WTC11 (cell line): ENCODE data around the gene C12orf56. TPM values are rescaled to one million over a fixed set of nuclear protein-coding genes. Genes with fewer than 3 reads are reported as not detected.

Experiments used
- ATAC-seq: fragments of 200-7000 bp; cut with Tn5 transposase; 2 replicates; pipeline ENCODE4 v1.10.0; 2021; ENCODE audit warnings: mild to moderate bottlenecking, moderate library complexity
- CTCF ChIA-PET: fragments of 300-600 bp; sonication (Branson Sonifier 250); formaldehyde crosslinking; loops from one replicate; lab custom pipeline; 2021; ENCODE audit warnings: antibody characterized with exemption; lab: Charles Lee
- POLR2A ChIA-PET: fragments of 350-600 bp; sonication (Branson Sonifier 250); formaldehyde crosslinking; loops from one replicate; lab custom pipeline; 2021; ENCODE audit warnings: antibody characterized with exemption; lab: Charles Lee
- DNase-seq: peaks from one replicate; pipeline ENCODE4 v3.0.0; 2021; ENCODE audit warnings: low spot score
- H3K27ac Mint-ChIP-seq: 2 replicates; pipeline ENCODE4 v1.8.0; 2021; ENCODE audit warnings: mixed read lengths
- H3K27me3 Mint-ChIP-seq: 2 replicates; pipeline ENCODE4 v1.8.0; 2021; ENCODE audit warnings: low read depth, mild to moderate bottlenecking, moderate library complexity, mixed read lengths
- H3K36me3 Mint-ChIP-seq: 2 replicates; pipeline ENCODE4 v1.8.0; 2021; ENCODE audit warnings: mixed read lengths
- H3K4me1 Mint-ChIP-seq: 2 replicates; pipeline ENCODE4 v1.8.0; 2022; ENCODE audit warnings: mixed read lengths
- H3K4me3 Mint-ChIP-seq: 2 replicates; pipeline ENCODE4 v1.8.0; 2021; ENCODE audit warnings: mild to moderate bottlenecking, moderate library complexity, mixed read lengths
- H3K9me3 Mint-ChIP-seq: 2 replicates; pipeline ENCODE4 v1.8.0; 2021; ENCODE audit warnings: mixed read lengths
- ATF1 ChIP-seq: sonication (generic); formaldehyde crosslinking; IDR thresholded peaks from 2 replicates; pipeline ENCODE4 v1.8.1; 2023; ENCODE audit warnings: mild to moderate bottlenecking, moderate library complexity, missing genetic modification reagents
- ATF6 ChIP-seq: sonication (generic); formaldehyde crosslinking; IDR thresholded peaks from 2 replicates; pipeline ENCODE4 v1.8.1; 2023; ENCODE audit warnings: mild to moderate bottlenecking, missing genetic modification reagents
- CREM ChIP-seq: sonication (generic); formaldehyde crosslinking; IDR thresholded peaks from 2 replicates; pipeline ENCODE4 v1.8.1; 2022; ENCODE audit warnings: mild to moderate bottlenecking, missing genetic modification reagents, moderate library complexity
- FOXK1 ChIP-seq: sonication (generic); formaldehyde crosslinking; IDR thresholded peaks from 2 replicates; pipeline ENCODE4 v1.8.0; 2022; ENCODE audit warnings: mild to moderate bottlenecking, moderate library complexity, missing genetic modification reagents
- IRF2 ChIP-seq: sonication (generic); formaldehyde crosslinking; IDR thresholded peaks from 2 replicates; pipeline ENCODE4 v1.8.0; 2022; ENCODE audit warnings: low read depth, missing genetic modification reagents, borderline replicate concordance
- JAZF1 ChIP-seq: fragments of 250-450 bp; sonication (Bioruptor Pico); IDR thresholded peaks from 2 replicates; pipeline ENCODE4 v1.9.0; 2021; ENCODE audit warnings: moderate library complexity, mild to moderate bottlenecking, inconsistent platforms
- MAX ChIP-seq: sonication (generic); formaldehyde crosslinking; IDR thresholded peaks from 2 replicates; pipeline ENCODE4 v1.8.0; 2022; ENCODE audit warnings: mild to moderate bottlenecking, missing genetic modification reagents
- MXD4 ChIP-seq: fragments of 250-450 bp; sonication (Bioruptor Pico); IDR thresholded peaks from 2 replicates; pipeline ENCODE4 v1.8.0; 2021; ENCODE audit warnings: mild to moderate bottlenecking, moderate library complexity, borderline replicate concordance
- MYBL2 ChIP-seq: sonication (generic); formaldehyde crosslinking; IDR thresholded peaks from 2 replicates; pipeline ENCODE4 v1.8.1; 2023; ENCODE audit warnings: mild to moderate bottlenecking, moderate library complexity, missing genetic modification reagents
- NFE2L1 ChIP-seq: sonication (generic); formaldehyde crosslinking; IDR thresholded peaks from 2 replicates; pipeline ENCODE4 v1.8.1; 2023; ENCODE audit warnings: missing genetic modification reagents
- PRRX2 ChIP-seq: fragments of 250-450 bp; sonication (Bioruptor Pico); IDR thresholded peaks from 2 replicates; pipeline ENCODE4 v1.8.0; 2021; ENCODE audit warnings: mild to moderate bottlenecking
- SOX15 ChIP-seq: fragments of 250-450 bp; sonication (Bioruptor Pico); IDR thresholded peaks from 2 replicates; pipeline ENCODE4 v1.9.0; 2021; ENCODE audit warnings: mild to moderate bottlenecking
- TEAD4 ChIP-seq: sonication (generic); formaldehyde crosslinking; IDR thresholded peaks from 2 replicates; pipeline ENCODE4 v1.8.0; 2022; ENCODE audit warnings: mild to moderate bottlenecking, missing genetic modification reagents
- ZBTB21 ChIP-seq: sonication (generic); formaldehyde crosslinking; IDR thresholded peaks from 2 replicates; pipeline ENCODE4 v1.8.1; 2023; ENCODE audit warnings: mild to moderate bottlenecking, missing genetic modification reagents, borderline replicate concordance
- ZNF512 ChIP-seq: sonication (generic); formaldehyde crosslinking; IDR thresholded peaks from 2 replicates; pipeline ENCODE4 v1.8.1; 2022; ENCODE audit warnings: missing genetic modification reagents, borderline replicate concordance
- total RNA-seq: library from RNA; stranded (reverse); gene quantifications from 3 replicates; pipeline ENCODE4 v1.2.3, GENCODE V29; 2021
- TF ChIP-seq, protein P1 (sequence below): sonication (generic); formaldehyde crosslinking; IDR thresholded peaks from 2 replicates; pipeline ENCODE4 v1.8.0; 2022; ENCODE audit warnings: missing genetic modification reagents

C12orf56 gene
- total RNA-seq, 1 experiment from 2014 or later, result 2.5 TPM

- TF ChIP-seq, protein P1, sequence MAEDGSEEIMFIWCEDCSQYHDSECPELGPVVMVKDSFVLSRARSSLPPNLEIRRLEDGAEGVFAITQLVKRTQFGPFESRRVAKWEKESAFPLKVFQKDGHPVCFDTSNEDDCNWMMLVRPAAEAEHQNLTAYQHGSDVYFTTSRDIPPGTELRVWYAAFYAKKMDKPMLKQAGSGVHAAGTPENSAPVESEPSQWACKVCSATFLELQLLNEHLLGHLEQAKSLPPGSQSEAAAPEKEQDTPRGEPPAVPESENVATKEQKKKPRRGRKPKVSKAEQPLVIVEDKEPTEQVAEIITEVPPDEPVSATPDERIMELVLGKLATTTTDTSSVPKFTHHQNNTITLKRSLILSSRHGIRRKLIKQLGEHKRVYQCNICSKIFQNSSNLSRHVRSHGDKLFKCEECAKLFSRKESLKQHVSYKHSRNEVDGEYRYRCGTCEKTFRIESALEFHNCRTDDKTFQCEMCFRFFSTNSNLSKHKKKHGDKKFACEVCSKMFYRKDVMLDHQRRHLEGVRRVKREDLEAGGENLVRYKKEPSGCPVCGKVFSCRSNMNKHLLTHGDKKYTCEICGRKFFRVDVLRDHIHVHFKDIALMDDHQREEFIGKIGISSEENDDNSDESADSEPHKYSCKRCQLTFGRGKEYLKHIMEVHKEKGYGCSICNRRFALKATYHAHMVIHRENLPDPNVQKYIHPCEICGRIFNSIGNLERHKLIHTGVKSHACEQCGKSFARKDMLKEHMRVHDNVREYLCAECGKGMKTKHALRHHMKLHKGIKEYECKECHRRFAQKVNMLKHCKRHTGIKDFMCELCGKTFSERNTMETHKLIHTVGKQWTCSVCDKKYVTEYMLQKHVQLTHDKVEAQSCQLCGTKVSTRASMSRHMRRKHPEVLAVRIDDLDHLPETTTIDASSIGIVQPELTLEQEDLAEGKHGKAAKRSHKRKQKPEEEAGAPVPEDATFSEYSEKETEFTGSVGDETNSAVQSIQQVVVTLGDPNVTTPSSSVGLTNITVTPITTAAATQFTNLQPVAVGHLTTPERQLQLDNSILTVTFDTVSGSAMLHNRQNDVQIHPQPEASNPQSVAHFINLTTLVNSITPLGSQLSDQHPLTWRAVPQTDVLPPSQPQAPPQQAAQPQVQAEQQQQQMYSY (CRISPR knock-in tag), result no peak
- TF ChIP-seq IRF2 (CRISPR knock-in tag), result no peak
- TF ChIP-seq JAZF1 (CRISPR knock-in tag), result no peak
- TF ChIP-seq CREM (CRISPR knock-in tag), result no peak
- TF ChIP-seq ZNF512 (CRISPR knock-in tag), result no peak
- no peak for TF ChIP-seq ATF6 (CRISPR knock-in tag)
- TF ChIP-seq FOXK1 (CRISPR knock-in tag), result no peak
Observed at GRCh38 chr12:64392221-64392620, 1.7 kb upstream of the C12orf56 start (continued).

DNA sequence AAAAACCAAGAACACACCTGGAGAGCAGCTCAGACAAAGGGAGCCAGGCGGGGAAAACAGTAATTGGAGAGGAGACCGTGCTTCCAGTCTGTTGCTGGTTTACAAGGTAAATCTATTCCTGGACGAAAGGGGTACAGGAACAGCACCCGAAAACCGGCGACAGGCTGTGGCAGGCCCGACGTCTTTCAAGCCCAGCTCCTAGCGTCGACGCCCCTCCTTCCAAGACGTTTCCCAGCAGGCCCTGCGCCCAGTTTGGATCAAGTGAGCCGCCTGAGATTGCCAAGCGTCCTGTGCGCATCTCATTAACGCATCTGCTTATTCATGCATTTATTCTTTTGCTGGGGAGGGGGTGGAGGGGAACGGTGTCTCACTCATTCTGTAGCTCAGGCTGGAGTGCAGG, 1.4 kb downstream of the C12orf56 start:
- CTCF ChIA-PET, result interaction anchor here (0.6 to 0.9 kb wide), 3 partner anchors 37 to 168 kb away, joined by 3 read pairs; no protein-coding TSS in a partner anchor
- POLR2A ChIA-PET, result interaction anchor here (0.8 to 0.9 kb wide), 2 partner anchors 16 to 70 kb away, joined by 3 read pairs; no protein-coding TSS in a partner anchor
- H3K36me3 Mint-ChIP-seq, result no peaks in the 10 kb centered on the region

DNA sequence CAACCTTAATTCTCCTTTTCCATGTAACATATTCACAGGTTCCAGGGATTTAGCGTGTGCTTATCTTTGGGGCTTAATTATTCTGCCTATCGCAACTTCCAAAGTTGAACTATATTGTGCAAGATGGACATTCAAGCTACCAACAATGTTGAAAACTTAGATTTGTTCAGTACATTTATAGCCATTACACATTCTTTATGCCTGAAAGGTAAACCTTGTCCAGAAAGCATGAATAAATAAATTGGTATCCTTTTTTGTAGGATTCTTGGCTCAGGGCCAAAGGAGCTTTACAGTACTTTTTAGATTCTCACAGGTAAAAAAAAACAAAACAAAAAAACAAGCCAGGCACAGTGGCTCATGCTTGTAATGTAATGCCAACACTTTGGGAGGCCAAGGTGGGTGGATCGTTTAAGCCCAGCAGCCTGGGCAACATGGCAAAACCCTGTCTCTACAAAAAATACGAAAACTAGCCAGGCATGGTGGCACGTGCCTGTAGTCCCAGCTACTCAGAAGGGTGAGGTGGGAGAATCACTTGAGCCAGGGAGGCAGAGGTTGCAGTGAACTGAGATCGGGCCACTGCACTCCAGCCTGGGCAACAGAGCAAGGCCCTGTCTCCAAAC, 3.3 kb downstream of the C12orf56 start:
- H3K4me1 Mint-ChIP-seq, result peaks cover 12% of the 10 kb centered on the region
- no peaks in the 10 kb centered on the region for H3K9me3 Mint-ChIP-seq
- H3K4me3 Mint-ChIP-seq, result no peak overlapping the region
- ChIA-PET CTCF (no interaction called here), POLR2A (no interaction called here)
- ATAC-seq (no peak), DNase-seq (no peak)
- peaks cover 22% of the 10 kb centered on the region for H3K27me3 Mint-ChIP-seq
- no peak overlapping the region for H3K27ac Mint-ChIP-seq
- no peaks in the 10 kb centered on the region for H3K36me3 Mint-ChIP-seq
- TF ChIP-seq PRRX2 (CRISPR knock-in tag) (no peak), ATF1 (no peak), SOX15 (CRISPR knock-in tag) (no peak)

More for the DNA sequence above, 1.4 kb downstream of the C12orf56 start:
- TF ChIP-seq ZBTB21 (CRISPR knock-in tag) (no peak), MYBL2 (no peak), MAX (no peak), IRF2 (CRISPR knock-in tag) (no peak), TEAD4 (CRISPR knock-in tag) (no peak), MXD4 (no peak), NFE2L1 (no peak)
- Mint-ChIP-seq H3K27ac (no peak overlapping the region), H3K4me1 (peaks cover 12% of the 10 kb centered on the region), H3K4me3 (no peak overlapping the region), H3K9me3 (no peaks in the 10 kb centered on the region), H3K27me3 (peaks cover 22% of the 10 kb centered on the region)
- DNase-seq (no peak), ATAC-seq (no peak)
